K562 (cell line): ENCODE data around the gene PLXDC2. TPM values are rescaled to one million over a fixed set of nuclear protein-coding genes. Genes with fewer than 3 reads are reported as not detected.

ENCODE experiments used
- ATAC-seq: fragments of 200-7000 bp; cut with Tn5 transposase; 3 replicates; pipeline ENCODE4 v1.9.1; 2020; ENCODE audit warnings: moderate library complexity
- BruUV-seq: library from RNA; stranded (reverse); fragments of 400-500 nt; replicated peaks from 2 replicates; lab custom pipeline; 2021; lab: Mats Ljungman, UMichigan
- CTCF ChIA-PET: fragments of 300-600 bp; formaldehyde crosslinking; extraction: SDS; loops from one replicate; lab custom pipeline; 2021; ENCODE audit warnings: low intra/inter-chr PET ratio; lab: Yijun Ruan, JAX
- POLR2A ChIA-PET: fragments of 300-600, 350-650 bp; sonication (Branson Sonifier 250); formaldehyde crosslinking; extraction: SDS; loops from one replicate; lab custom pipeline; 2021; ENCODE audit warnings: antibody characterized with exemption, inconsistent platforms; lab: Yijun Ruan, JAX
- DNase-seq, 4 experiments: peaks; one replicate each; pipeline versions ENCODE4 v3.0.0 to v3.0.0-alpha.2; 2011 to 2018; ENCODE audit warnings: low spot score in 3 of 4, mixed read lengths in 3 of 4; ENCODE audit errors: extremely low read depth in 1 of 4
- FAIRE-seq: peaks from 2 replicates; lab custom pipeline; 2011; peaks lifted over from hg19 to GRCh38; lab: Jason Lieb, UNC
- H2AFZ ChIP-seq: 2 replicates; pipeline ENCODE4 v1.6.0; 2011; ENCODE audit warnings: low read depth, low read length, control low read depth, inconsistent platforms
- H3K27ac ChIP-seq: fragments of 200-600 bp; 3 replicates; pipeline ENCODE4 v1.8.0; 2011; ENCODE audit warnings: low read depth, mild to moderate bottlenecking, control low read depth, inconsistent platforms, low read length, moderate library complexity, mixed read lengths; ENCODE audit errors: extremely low read depth
- H3K27me3 ChIP-seq, 2 experiments: fragments of 300-600 bp in 1 of 2; 2 replicates in 1 of 2; 3 replicates in 1 of 2; pipeline versions ENCODE4 v1.6.0 to v1.8.0; 2011; ENCODE audit warnings: inconsistent platforms in 2 of 2, low read length in 2 of 2, mild to moderate bottlenecking in 1 of 2, mixed read lengths in 1 of 2, moderate library complexity in 1 of 2; ENCODE audit not compliant: control insufficient read depth in 2 of 2, insufficient read depth in 2 of 2
- H3K36me3 ChIP-seq: fragments of 300-600 bp; 3 replicates; pipeline ENCODE4 v1.8.0; 2011; ENCODE audit warnings: mild to moderate bottlenecking, low read length, inconsistent platforms; ENCODE audit not compliant: control insufficient read depth, insufficient read depth
- H3K4me1 ChIP-seq, 2 experiments: fragments of 200-600 bp in 1 of 2; replicated peaks in 1 of 2; 2 replicates in 1 of 2; 3 replicates in 1 of 2; pipeline versions ENCODE4 v1.5.1 to v1.8.0; 2011; ENCODE audit warnings: inconsistent platforms in 2 of 2, low read length in 2 of 2, mild to moderate bottlenecking in 1 of 2, mixed read lengths in 1 of 2, moderate library complexity in 1 of 2; ENCODE audit not compliant: control insufficient read depth in 2 of 2, insufficient read depth in 2 of 2
- H3K4me2 ChIP-seq: 2 replicates; pipeline ENCODE4 v1.6.1; 2011; ENCODE audit warnings: low read length, control low read depth, inconsistent platforms, mixed read lengths; ENCODE audit not compliant: insufficient read depth
- H3K4me3 ChIP-seq: fragments of 200-600 bp; sonication (generic), shearing (Covaris generic); 2 replicates; pipeline ENCODE4 v1.5.1; 2016; ENCODE audit warnings: control low read depth, inconsistent platforms
- H3K79me2 ChIP-seq: fragments of 200-600 bp; 3 replicates; pipeline ENCODE4 v1.8.0; 2011; ENCODE audit warnings: low read length, inconsistent platforms; ENCODE audit not compliant: control insufficient read depth, insufficient read depth
- H3K9ac ChIP-seq, 2 experiments: 2 replicates each; pipeline versions ENCODE4 v1.6.0 to v1.6.1; 2011; ENCODE audit warnings: low read depth in 2 of 2, low read length in 2 of 2, control low read depth in 1 of 2, inconsistent platforms in 1 of 2, mild to moderate bottlenecking in 1 of 2, mixed read lengths in 1 of 2; ENCODE audit not compliant: insufficient read depth in 1 of 2
- H3K9me1 ChIP-seq: one replicate; pipeline ENCODE4 v1.6.0; 2011; ENCODE audit warnings: inconsistent platforms, mild to moderate bottlenecking, low read length, moderate library complexity; ENCODE audit not compliant: control insufficient read depth, insufficient read depth
- H3K9me3 ChIP-seq: replicated peaks from 2 replicates; pipeline ENCODE4 v1.5.1; 2011; ENCODE audit warnings: low read depth, low read length, inconsistent platforms; ENCODE audit not compliant: control insufficient read depth, insufficient read depth
- H4K20me1 ChIP-seq: replicated peaks from 2 replicates; pipeline ENCODE4 v1.6.1; 2011; ENCODE audit warnings: low read length, inconsistent platforms, mixed read lengths; ENCODE audit not compliant: control insufficient read depth, insufficient read depth
- CCNT2 ChIP-seq: IDR thresholded peaks from 2 replicates; pipeline ENCODE4 v1.6.1; 2011; ENCODE audit warnings: borderline replicate concordance, low read depth, mild to moderate bottlenecking, moderate library complexity, mixed read lengths, low read length; ENCODE audit not compliant: insufficient read length; ENCODE audit errors: extremely low read depth
- E4F1 ChIP-seq: fragments of 250-450 bp; sonication (Bioruptor Pico); IDR thresholded peaks from 2 replicates; pipeline ENCODE4 v1.5.0; 2021; ENCODE audit warnings: mild to moderate bottlenecking, borderline replicate concordance
- KDM1A ChIP-seq, 2 experiments: fragments of 450-650 bp; IDR thresholded peaks; 2 replicates each; pipeline ENCODE4 v1.6.1; 2016; ENCODE audit warnings: mild to moderate bottlenecking in 2 of 2
- MYC ChIP-seq, 2 experiments: fragments of 250-450 bp in 1 of 2; sonication (Bioruptor Pico) in 1 of 2; IDR thresholded peaks; 2 replicates each; pipeline versions ENCODE4 v1.5.1 to v1.6.1; 2012 to 2021; ENCODE audit warnings: low read depth in 2 of 2, borderline replicate concordance in 1 of 2, improper control_type of control experiment in 1 of 2, low read length in 1 of 2, mild to moderate bottlenecking in 1 of 2, moderate library complexity in 1 of 2
- NFATC3 ChIP-seq: fragments of 450-650 bp; IDR thresholded peaks from 2 replicates; pipeline ENCODE4 v1.6.1; 2017; ENCODE audit warnings: mild to moderate bottlenecking
- NR3C1 ChIP-seq: sonication (generic); formaldehyde crosslinking; IDR thresholded peaks from 2 replicates; pipeline ENCODE4 v1.8.1; 2022; ENCODE audit warnings: missing genetic modification reagents
- RBM22 ChIP-seq: fragments of 200-400 bp; formaldehyde crosslinking; IDR thresholded peaks from 2 replicates; pipeline ENCODE4 v1.6.1; 2018; ENCODE audit warnings: low read length, low read depth; ENCODE audit not compliant: poor library complexity, severe bottlenecking
- SAFB ChIP-seq: fragments of 200-400 bp; formaldehyde crosslinking; IDR thresholded peaks from 2 replicates; pipeline ENCODE4 v1.6.1; 2017; ENCODE audit warnings: low read depth, low read length, borderline replicate concordance
- TGIF2 ChIP-seq: sonication (generic); formaldehyde crosslinking; IDR thresholded peaks from 2 replicates; pipeline ENCODE4 v1.8.1; 2022; ENCODE audit warnings: mild to moderate bottlenecking, missing genetic modification reagents, moderate library complexity
- YBX1 ChIP-seq: fragments of 450-650 bp; IDR thresholded peaks from 2 replicates; pipeline ENCODE4 v1.7.1; 2016; ENCODE audit warnings: mild to moderate bottlenecking
- ZNF263 ChIP-seq: sonication (generic); formaldehyde crosslinking; IDR thresholded peaks from 2 replicates; pipeline ENCODE4 v1.8.0; 2022; ENCODE audit warnings: mild to moderate bottlenecking, missing genetic modification reagents, borderline replicate concordance
- ZNF699 ChIP-seq: fragments of 250-450 bp; sonication (Bioruptor Pico); IDR thresholded peaks from 2 replicates; pipeline ENCODE4 v1.8.0; 2021; ENCODE audit warnings: mild to moderate bottlenecking, moderate library complexity; ENCODE audit not compliant: insufficient replicate concordance
- ZNF830 ChIP-seq: fragments of 250-450 bp; sonication (Bioruptor Pico); IDR thresholded peaks from 2 replicates; pipeline ENCODE4 v1.5.0; 2021; ENCODE audit warnings: mild to moderate bottlenecking
- WGBS: fragments of 100-300 bp; shearing (Covaris generic); methylation state at CpG from one replicate; pipeline ENCODE4 v1.1.6; 2016; ENCODE audit warnings: low coverage, mixed read lengths; ENCODE audit not compliant: insufficient coverage; ENCODE audit errors: missing lambda C conversion rate; 5-methylcytosine and 5-hydroxymethylcytosine counted together
- in situ Hi-C: fragments of 300-500 bp; cut with MboI; formaldehyde crosslinking; loops from 4 replicates; pipeline ENCODE4 v1.15.0; 2018; ENCODE audit warnings: inconsistent platforms, mixed read lengths
- intact Hi-C: fragments of 100-400 bp; cut with micrococcal nuclease; formaldehyde crosslinking; loops from 2 replicates; pipeline ENCODE4 v1.14.2; 2022
- polyA plus RNA-seq, 8 experiments: library from polyadenylated mRNA; depleted of rRNA in 4 of 8; stranded (reverse) in 5 of 8; unstranded in 3 of 8; fragments of >200 nt; fragmentation: Nextera tagmentation in 2 of 8; fragmentation: Illumina TruSeq in 1 of 8; extraction: Ambion mirVana in 2 of 8; extraction: Trizol in 1 of 8; gene quantifications; 2 replicates each; pipeline versions ENCODE4 v1.2.1 to v1.2.3, GENCODE V29; 2011 to 2014; ENCODE audit warnings: inconsistent platforms in 1 of 8, missing spikeins in 1 of 8
- total RNA-seq, 7 experiments: library from RNA; depleted of rRNA in 6 of 7; stranded (reverse); fragments of >200 nt in 6 of 7; fragmentation: Illumina TruSeq in 2 of 7; extraction: Trizol in 2 of 7; gene quantifications; 2 replicates each; pipeline versions ENCODE4 v1.2.1 to v1.2.3, GENCODE V29; 2011 to 2021; ENCODE audit warnings: low replicate concordance in 1 of 7
- TF ChIP-seq, protein P1 (sequence below): fragments of 250-450 bp; sonication (Bioruptor Pico); IDR thresholded peaks from 2 replicates; pipeline ENCODE4 v1.8.0; 2021; ENCODE audit warnings: moderate library complexity, mild to moderate bottlenecking, inconsistent platforms
- TF ChIP-seq, protein P2 (sequence below): fragments of 450-650 bp; formaldehyde crosslinking; IDR thresholded peaks from 2 replicates; pipeline ENCODE4 v1.4.0; 2022; ENCODE audit warnings: missing genetic modification characterization

The PLXDC2 gene
- total and polyA plus RNA-seq, 9 of the 15 experiments (the other 6 are each of a cell fraction or from before 2014, with no cell fraction given): 0.01 to 0.33 (median 0.10) TPM; not detected in 3

GRCh38 chr10:19954601-19955000 lies 138.4 kb downstream of the PLXDC2 start:
- Histone ChIP-seq H3K36me3 (no peaks in the 10 kb centered on the region), H3K9ac (no peak overlapping the region), H3K4me1 (no peaks in the 10 kb centered on the region), H3K27me3 (no peaks in the 10 kb centered on the region), H3K4me3 (no peak overlapping the region), H3K79me2 (no peaks in the 10 kb centered on the region), H2AFZ (no peak overlapping the region), H3K27ac (no peak overlapping the region), H3K9me3 (no peaks in the 10 kb centered on the region), H4K20me1 (no peaks in the 10 kb centered on the region), H3K4me2 (no peak overlapping the region), H3K9me1 (no peaks in the 10 kb centered on the region)
- DNase-seq (no peak), FAIRE-seq (no peak), ATAC-seq (no peak)
- in situ Hi-C loops: no loop called here
- BruUV-seq: no TSS peak
- intact Hi-C loops: no loop called here
- WGBS: 0% methylated on average over 2 of the region's 2 CpGs
- CTCF ChIA-PET: no interaction called here
- TF ChIP-seq ZNF830 (CRISPR knock-in tag) (no peak), KDM1A (IDR thresholded peaks at IDR 0.05) (no peak), SAFB (no peak), CCNT2 (no peak), TGIF2 (CRISPR knock-in tag) (no peak), RBM22 (no peak), MYC (IDR thresholded peaks at IDR 0.05; ENCODE audit: low read depth, low read length) (no peak), MYC (CRISPR knock-in tag; IDR thresholded peaks at IDR 0.05; ENCODE audit: borderline replicate concordance, low read depth) (no peak), NR3C1 (CRISPR knock-in tag) (no peak), ZNF263 (no peak), E4F1 (no peak), ZNF699 (CRISPR knock-in tag) (no peak), NFATC3 (no peak), YBX1 (no peak)
- TF ChIP-seq, protein P1, sequence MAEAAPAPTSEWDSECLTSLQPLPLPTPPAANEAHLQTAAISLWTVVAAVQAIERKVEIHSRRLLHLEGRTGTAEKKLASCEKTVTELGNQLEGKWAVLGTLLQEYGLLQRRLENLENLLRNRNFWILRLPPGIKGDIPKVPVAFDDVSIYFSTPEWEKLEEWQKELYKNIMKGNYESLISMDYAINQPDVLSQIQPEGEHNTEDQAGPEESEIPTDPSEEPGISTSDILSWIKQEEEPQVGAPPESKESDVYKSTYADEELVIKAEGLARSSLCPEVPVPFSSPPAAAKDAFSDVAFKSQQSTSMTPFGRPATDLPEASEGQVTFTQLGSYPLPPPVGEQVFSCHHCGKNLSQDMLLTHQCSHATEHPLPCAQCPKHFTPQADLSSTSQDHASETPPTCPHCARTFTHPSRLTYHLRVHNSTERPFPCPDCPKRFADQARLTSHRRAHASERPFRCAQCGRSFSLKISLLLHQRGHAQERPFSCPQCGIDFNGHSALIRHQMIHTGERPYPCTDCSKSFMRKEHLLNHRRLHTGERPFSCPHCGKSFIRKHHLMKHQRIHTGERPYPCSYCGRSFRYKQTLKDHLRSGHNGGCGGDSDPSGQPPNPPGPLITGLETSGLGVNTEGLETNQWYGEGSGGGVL (CRISPR knock-in tag): no peak
- TF ChIP-seq, protein P2, sequence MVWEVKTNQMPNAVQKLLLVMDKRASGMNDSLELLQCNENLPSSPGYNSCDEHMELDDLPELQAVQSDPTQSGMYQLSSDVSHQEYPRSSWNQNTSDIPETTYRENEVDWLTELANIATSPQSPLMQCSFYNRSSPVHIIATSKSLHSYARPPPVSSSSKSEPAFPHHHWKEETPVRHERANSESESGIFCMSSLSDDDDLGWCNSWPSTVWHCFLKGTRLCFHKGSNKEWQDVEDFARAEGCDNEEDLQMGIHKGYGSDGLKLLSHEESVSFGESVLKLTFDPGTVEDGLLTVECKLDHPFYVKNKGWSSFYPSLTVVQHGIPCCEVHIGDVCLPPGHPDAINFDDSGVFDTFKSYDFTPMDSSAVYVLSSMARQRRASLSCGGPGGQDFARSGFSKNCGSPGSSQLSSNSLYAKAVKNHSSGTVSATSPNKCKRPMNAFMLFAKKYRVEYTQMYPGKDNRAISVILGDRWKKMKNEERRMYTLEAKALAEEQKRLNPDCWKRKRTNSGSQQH (CRISPR knock-in tag): no peak
- POLR2A ChIA-PET: interaction anchor here (0.6 kb wide), 1 partner anchor 11 kb away, joined by 3 read pairs; no protein-coding TSS in a partner anchor
